ENCODE measurements around the gene NR1I3.

GRCh38 chr1:161228032-161228431 lies 10.0 kb downstream of the NR1I3 start:
- TF ChIP-seq CTCF (IDR thresholded peaks at IDR 0.05; ENCODE audit: low read length), result no peak
- TF ChIP-seq EZH2 (IDR thresholded peaks at IDR 0.05; ENCODE audit: borderline replicate concordance, low read length), result no peak
